Tibial nerve (tissue), 4 donors: ENCODE data around the gene LTBR. TPM values are rescaled to one million over a fixed set of nuclear protein-coding genes. Genes with fewer than 3 reads are reported as not detected.
A peak's percentile ranks its signal among the peaks of the same experiment; 100 is the strongest.

ENCODE experiments used
- DNase-seq, 2 donors: peaks; one replicate each; pipeline ENCODE4 v3.0.0-alpha.2; 2019; ENCODE audit warnings: low spot score in 2 of 2
- H3K27ac ChIP-seq, 4 donors: fragments of 200-600 bp; sonication (generic) in 3 of 4; one replicate each; pipeline ENCODE4 v1.5.1; 2017 to 2019; ENCODE audit warnings: mild to moderate bottlenecking in 1 of 4
- H3K27me3 ChIP-seq, 2 donors: fragments of 200-600 bp; sonication (generic) in 1 of 2; one replicate each; pipeline versions ENCODE4 v1.5.1 to v1.6.0; 2017 to 2019
- H3K36me3 ChIP-seq, 3 donors: fragments of 200-600 bp; sonication (generic); one replicate each; pipeline ENCODE4 v1.5.1; 2018 to 2019
- H3K4me1 ChIP-seq, 4 donors: fragments of 200-600 bp; sonication (generic) in 3 of 4; one replicate each; pipeline ENCODE4 v1.5.1; 2017 to 2019
- H3K4me3 ChIP-seq, 4 donors: fragments of 200-600 bp; sonication (generic) in 3 of 4; one replicate each; pipeline ENCODE4 v1.5.1; 2017 to 2019; ENCODE audit warnings: mild to moderate bottlenecking in 1 of 4, moderate library complexity in 1 of 4
- H3K9me3 ChIP-seq, 4 donors: fragments of 200-600 bp; sonication (generic) in 3 of 4; one replicate each; pipeline ENCODE4 v1.5.1; 2017 to 2019
- CTCF ChIP-seq, 5 experiments: fragments of 200-600 bp in 3 of 5; fragments of 450-650 bp in 2 of 5; sonication (generic) in 3 of 5; IDR thresholded peaks; one replicate each; pipeline ENCODE4 v1.5.1; 2016 to 2019; ENCODE audit warnings: antibody characterized with exemption in 5 of 5, mild to moderate bottlenecking in 3 of 5, moderate library complexity in 2 of 5
- EP300 ChIP-seq, 2 donors: sonication (generic); formaldehyde crosslinking; IDR thresholded peaks; one replicate each; pipeline ENCODE4 v1.6.1; 2017; ENCODE audit warnings: antibody characterized with exemption in 2 of 2, mild to moderate bottlenecking in 1 of 2
- POLR2A ChIP-seq, 2 donors: fragments of 450-650 bp; IDR thresholded peaks; one replicate each; pipeline ENCODE4 v1.6.1; 2017; ENCODE audit warnings: antibody characterized with exemption in 2 of 2, mild to moderate bottlenecking in 2 of 2, moderate library complexity in 2 of 2
- WGBS, 2 donors: methylation state at CpG; one replicate each; pipeline ENCODE4 v1.1.5; 2018; 5-methylcytosine and 5-hydroxymethylcytosine counted together
- total RNA-seq, 4 donors: library from RNA; depleted of rRNA; stranded (reverse); fragments of >200 nt; gene quantifications; one replicate each; pipeline ENCODE4 v1.1.0, GENCODE V29; 2016

Gene LTBR
- total RNA-seq, 4 donors from 2014 or later = 119 to 234 (median 151) TPM

- no peaks in the 10 kb centered on the region for H3K9me3 ChIP-seq
- no peak overlapping the region for H3K27ac ChIP-seq
- 85 to 90% methylated on average over 7 of the region's 7 CpGs for WGBS, 2 donors
- H3K4me1 ChIP-seq = no peaks in the 10 kb centered on the region
- H3K36me3 ChIP-seq = peaks cover 0 to 13% (median 0%) of the 10 kb centered on the region in 3 donors
- no peak for DNase-seq
- H3K4me3 ChIP-seq = no peak overlapping the region
- no peak for TF ChIP-seq CTCF (IDR thresholded peaks at IDR 0.05)
- no peak for TF ChIP-seq EP300 (IDR thresholded peaks at IDR 0.05)
- TF ChIP-seq POLR2A (IDR thresholded peaks at IDR 0.05) = no peak
- no peaks in the 10 kb centered on the region for H3K27me3 ChIP-seq
These were observed 16.1 kb downstream of the LTBR start for GRCh38 chr12:6399884-6400644.

- DNase-seq = no peak
- Histone ChIP-seq H3K4me1 (no peaks in the 10 kb centered on the region), H3K36me3 (peaks cover 0 to 6% (median 0%) of the 10 kb centered on the region in 3 donors), H3K27ac (no peak overlapping the region), H3K9me3 (no peaks in the 10 kb centered on the region), H3K27me3 (no peaks in the 10 kb centered on the region), H3K4me3 (no peak overlapping the region)
- WGBS, 2 donors = 89 to 94% methylated on average over 5 of the region's 5 CpGs
- TF ChIP-seq CTCF (IDR thresholded peaks at IDR 0.05) (no peak), EP300 (IDR thresholded peaks at IDR 0.05) (no peak), POLR2A (IDR thresholded peaks at IDR 0.05) (no peak)
These were observed 20.4 kb downstream of the LTBR start for GRCh38 chr12:6404390-6404789.

- Histone ChIP-seq H3K4me1 (no peaks in the 10 kb centered on the region), H3K4me3 (no peak overlapping the region), H3K27me3 (no peaks in the 10 kb centered on the region), H3K9me3 (no peaks in the 10 kb centered on the region), H3K36me3 (peaks cover 0 to 12% (median 0%) of the 10 kb centered on the region in 3 donors), H3K27ac (no peak overlapping the region)
- DNase-seq = no peak
- TF ChIP-seq POLR2A (IDR thresholded peaks at IDR 0.05) (no peak), EP300 (IDR thresholded peaks at IDR 0.05) (no peak), CTCF (IDR thresholded peaks at IDR 0.05) (no peak)
- 79% methylated on average over 6 of the region's 6 CpGs for WGBS, 2 donors
These were observed 22.0 kb downstream of the LTBR start for GRCh38 chr12:6405963-6406362.

GRCh38 chr12:6407236-6407954 lies 23.4 kb downstream of the LTBR start:
- Histone ChIP-seq H3K4me3 (no peak overlapping the region), H3K27me3 (no peaks in the 10 kb centered on the region), H3K9me3 (no peaks in the 10 kb centered on the region), H3K4me1 (no peaks in the 10 kb centered on the region), H3K27ac (no peak overlapping the region), H3K36me3 (peaks cover 0 to 12% (median 0%) of the 10 kb centered on the region in 3 donors)
- 90 to 91% methylated on average over 10 of the region's 10 CpGs for whole genome bisulfite sequencing, 2 donors
- TF ChIP-seq EP300 (IDR thresholded peaks at IDR 0.05) = no peak
- TF ChIP-seq POLR2A (IDR thresholded peaks at IDR 0.05) = no peak
- TF ChIP-seq CTCF (IDR thresholded peaks at IDR 0.05) = no peak
- no peak for DNase-seq

- TF ChIP-seq EP300 (IDR thresholded peaks at IDR 0.05) (peak in 1 of 2 donors; percentile 79), CTCF (IDR thresholded peaks at IDR 0.05) (no peak), POLR2A (IDR thresholded peaks at IDR 0.05) (no peak)
- no peak overlapping the region for H3K4me3 ChIP-seq
- H3K36me3 ChIP-seq = peaks cover 0 to 12% (median 0%) of the 10 kb centered on the region in 3 donors
- H3K27me3 ChIP-seq = no peaks in the 10 kb centered on the region
- no peak overlapping the region for H3K27ac ChIP-seq
- H3K4me1 ChIP-seq = no peaks in the 10 kb centered on the region
- H3K9me3 ChIP-seq = no peaks in the 10 kb centered on the region
- WGBS, 2 donors = 82 to 85% methylated on average over 3 of the region's 3 CpGs
- DNase-seq = peak in 1 of 2 donors; percentile 30
These were observed 32.6 kb downstream of the LTBR start for GRCh38 chr12:6416596-6416995.
